GM19395 (cell line): Measurements from ENCODE around the gene MRM2.

Experiments used
- ATAC-seq: cut with Tn5 transposase; IDR thresholded peaks from one replicate; pipeline ENCODE4 v1.9.1; 2021; ENCODE audit warnings: mild to moderate bottlenecking, moderate library complexity; ENCODE audit not compliant: unreplicated experiment

Gene MRM2

GRCh38 chr7:2241580-2242540 lies at the start of gene MRM2, which contains the start of gene NUDT1:
MRM2 (minus strand) TSS chr7:2242205; CDS start chr7:2242169, 36 bp downstream.
NUDT1 (plus strand) TSS chr7:2242226; CDS start chr7:2244575, 2,349 bp downstream.
- ATAC-seq: peak; percentile 60

GRCh38 chr7:2290877-2291276 lies 48.9 kb upstream of the MRM2 start:
- ATAC-seq: no peak

GRCh38 chr7:2289621-2290020 lies 47.6 kb upstream of the MRM2 start:
- ATAC-seq: no peak

- ATAC-seq: no peak
Measured at GRCh38 chr7:2289111-2289586, 47.1 kb upstream of the MRM2 start.

GRCh38 chr7:2288503-2288902 lies 46.5 kb upstream of the MRM2 start:
- ATAC-seq: peak; percentile 71

- peak; percentile 27 for ATAC-seq
Measured at GRCh38 chr7:2287745-2288144, 45.7 kb upstream of the MRM2 start.

- no peak for ATAC-seq
Measured at GRCh38 chr7:2283074-2283473, 41.1 kb upstream of the MRM2 start.

- no peak for ATAC-seq
Measured at GRCh38 chr7:2282185-2282751, 40.3 kb upstream of the MRM2 start.

- ATAC-seq: no peak
Measured at GRCh38 chr7:2281541-2281940, 39.5 kb upstream of the MRM2 start.

GRCh38 chr7:2280424-2280823 lies 38.4 kb upstream of the MRM2 start:
- ATAC-seq: no peak

GRCh38 chr7:2279896-2280295 lies 37.9 kb upstream of the MRM2 start:
- no peak for ATAC-seq

- ATAC-seq: no peak
Measured at GRCh38 chr7:2278026-2278425, 36.0 kb upstream of the MRM2 start.

GRCh38 chr7:2276107-2276506 lies 34.1 kb upstream of the MRM2 start:
- no peak for ATAC-seq

GRCh38 chr7:2275101-2275500 lies 33.1 kb upstream of the MRM2 start:
- ATAC-seq: no peak

GRCh38 chr7:2274666-2275065 lies 32.7 kb upstream of the MRM2 start:
- no peak for ATAC-seq

- no peak for ATAC-seq
Measured at GRCh38 chr7:2273866-2274265, 31.9 kb upstream of the MRM2 start.

- no peak for ATAC-seq
Measured at GRCh38 chr7:2272031-2272430, 30.0 kb upstream of the MRM2 start.

GRCh38 chr7:2271273-2272026 lies 29.4 kb upstream of the MRM2 start:
- ATAC-seq: no peak

GRCh38 chr7:2270495-2270894 lies 28.5 kb upstream of the MRM2 start:
- ATAC-seq: no peak

GRCh38 chr7:2269991-2270460 lies 28.0 kb upstream of the MRM2 start:
- ATAC-seq: no peak
